ENCODE measurements around the gene SOX1.

SOX1 gene

DNA sequence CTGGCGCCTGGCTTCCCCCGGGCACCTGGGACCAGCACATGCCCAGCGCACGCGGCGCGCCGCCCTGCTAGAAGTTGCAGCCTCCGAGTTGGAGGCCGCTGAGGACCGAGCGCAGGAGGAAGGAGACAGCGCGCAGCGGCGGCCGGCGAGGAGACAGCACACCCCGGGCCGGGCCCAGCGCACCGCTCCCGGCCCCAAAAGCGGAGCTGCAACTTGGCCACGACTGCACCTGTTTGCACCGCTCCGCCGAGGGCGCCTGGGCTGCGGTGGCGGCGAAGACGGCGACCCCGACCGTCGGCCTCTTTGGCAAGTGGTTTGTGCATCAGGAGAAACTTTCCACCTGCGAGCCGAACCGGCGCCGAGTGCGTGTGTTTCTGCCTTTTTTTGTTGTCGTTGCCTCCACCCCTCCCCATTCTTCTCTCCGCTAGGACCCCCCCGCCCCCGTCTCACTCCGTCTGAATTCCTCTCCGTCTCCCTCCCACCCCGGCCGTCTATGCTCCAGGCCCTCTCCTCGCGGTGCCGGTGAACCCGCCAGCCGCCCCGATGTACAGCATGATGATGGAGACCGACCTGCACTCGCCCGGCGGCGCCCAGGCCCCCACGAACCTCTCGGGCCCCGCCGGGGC, at the start of gene SOX1:
SOX1 (plus strand) TSS at position 34 of the 626 bp plus-strand sequence; CDS start at position 544, 510 bp downstream.
- DNase-seq, result no peak

DNA sequence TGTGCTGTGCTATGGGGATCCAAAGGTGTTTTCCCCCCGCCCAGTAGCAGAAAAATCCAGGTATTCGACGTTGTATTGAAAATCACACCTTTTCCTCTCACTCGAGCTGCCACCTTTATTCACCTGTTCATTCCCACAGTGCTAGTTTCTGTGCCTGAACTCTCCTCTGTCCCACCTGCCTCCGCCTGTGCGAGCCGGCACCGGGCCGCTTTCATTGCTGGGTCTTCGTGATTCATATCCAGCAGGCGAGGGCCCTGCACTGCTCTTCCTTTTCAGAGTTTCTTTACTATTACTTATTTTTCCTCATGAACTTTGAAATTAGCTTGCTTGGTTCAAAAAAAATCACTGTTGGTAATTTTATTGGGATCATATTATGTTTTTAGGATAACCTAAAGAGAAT, 42.4 kb upstream of the SOX1 start:
- no peak for DNase-seq

DNA sequence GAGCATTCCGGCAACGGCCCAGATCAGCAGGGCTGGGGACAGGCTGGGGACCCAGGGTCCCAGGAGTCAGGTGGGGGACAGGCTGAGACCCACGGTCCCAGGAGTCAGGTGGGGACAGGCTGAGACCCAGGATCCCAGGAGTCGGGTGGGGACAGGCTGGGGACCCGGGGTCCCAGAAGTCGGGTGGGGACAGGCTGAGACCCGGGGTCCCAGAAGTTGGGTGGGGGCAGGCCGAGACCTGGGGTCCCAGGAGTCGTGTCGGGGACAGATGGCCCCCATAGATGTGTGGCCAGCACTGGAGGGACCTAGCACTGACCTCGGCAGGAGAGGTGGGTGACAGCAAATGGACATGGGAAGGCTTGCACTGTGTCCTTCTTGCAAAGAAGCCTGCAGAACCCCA, 39.7 kb upstream of the SOX1 start:
- no peak for DNase-seq

DNA sequence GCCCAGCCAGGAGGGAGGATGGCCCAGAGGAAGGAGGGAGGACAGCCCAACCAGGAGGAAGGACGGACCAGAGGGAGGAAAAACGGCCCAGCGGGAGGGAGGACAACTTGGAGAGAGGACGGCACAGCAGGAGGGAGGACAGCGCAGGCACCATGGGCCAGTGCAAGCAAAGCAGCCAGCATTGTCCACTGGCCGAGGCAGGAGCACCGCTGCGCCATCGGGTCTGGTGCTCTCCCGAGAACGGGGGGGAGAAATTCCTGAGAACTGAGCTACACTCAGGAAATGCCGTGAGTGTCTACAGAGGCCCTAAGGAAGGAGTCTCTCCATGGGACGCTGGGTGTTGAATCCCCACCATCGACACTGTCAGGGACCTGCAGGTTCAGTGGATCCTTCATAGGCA, 38.5 kb upstream of the SOX1 start:
- no peak for DNase-seq

DNA sequence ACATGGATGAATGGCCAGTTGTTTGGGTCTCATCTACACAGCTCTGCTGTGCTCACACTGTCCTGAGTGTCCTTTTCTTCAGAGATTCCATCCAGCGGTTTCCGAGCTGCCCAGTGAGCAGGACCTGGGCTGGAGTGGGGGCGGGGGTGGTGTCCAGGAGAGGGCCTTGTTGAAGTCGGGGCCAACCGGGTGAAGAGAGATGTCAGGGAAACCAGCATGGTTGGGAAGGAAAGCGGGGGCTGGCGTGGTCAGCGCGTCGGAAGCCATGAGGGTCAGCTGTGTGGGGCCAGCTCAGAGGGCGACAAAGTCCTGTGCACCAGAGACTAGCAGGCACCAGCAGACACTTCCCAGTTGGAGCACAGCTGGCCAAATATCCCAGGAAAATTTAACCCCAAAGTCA, 37.8 kb upstream of the SOX1 start:
- DNase-seq, result no peak

- DNase-seq, result no peak
These were observed 34.6 kb upstream of the SOX1 start for GRCh38 chr13:112032186-112032993.

GRCh38 chr13:112034231-112034630, 32.7 kb upstream of the SOX1 start:
- DNase-seq, result no peak

DNA sequence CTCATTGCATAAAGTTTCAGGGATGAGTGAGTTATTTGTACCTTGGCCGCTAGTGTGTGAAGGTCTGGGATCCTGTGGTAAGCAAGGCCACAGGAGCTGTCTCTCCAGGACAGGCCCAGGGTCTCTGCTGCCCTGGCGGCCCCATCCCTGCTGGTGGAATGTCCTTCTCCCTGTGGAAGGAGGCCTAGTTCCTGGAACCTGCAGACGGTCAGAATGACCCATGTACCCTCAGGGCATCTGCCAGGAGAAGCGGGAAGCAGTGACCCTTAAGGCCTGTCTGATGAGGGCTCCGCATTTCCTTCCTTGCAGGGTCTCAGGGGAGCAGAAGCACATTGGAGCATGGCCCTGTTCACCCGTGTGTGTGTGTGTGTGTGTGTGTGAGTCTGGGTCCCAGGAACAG, 32.1 kb upstream of the SOX1 start:
- no peak for DNase-seq

DNA sequence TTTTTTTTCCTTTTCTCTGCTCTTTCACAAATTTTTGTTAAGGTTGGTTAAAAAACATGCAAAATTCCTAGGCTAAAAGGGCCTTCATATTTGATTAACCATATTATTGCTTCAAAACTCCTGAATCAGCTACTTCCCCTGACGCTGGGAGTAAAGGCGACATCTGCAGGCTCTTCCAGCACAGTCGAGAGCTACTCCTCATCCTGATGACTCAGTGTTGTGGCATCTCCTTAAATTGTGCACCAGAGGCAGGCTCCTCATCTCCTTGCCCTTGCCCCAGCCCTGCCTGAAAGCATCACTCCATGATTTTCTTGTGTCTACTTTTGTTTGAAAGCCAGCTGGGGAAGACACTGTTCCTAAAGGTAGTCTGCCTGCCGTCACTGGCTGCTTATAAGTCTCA, 24.5 kb upstream of the SOX1 start:
- DNase-seq, result no peak

- no peak for DNase-seq
These were observed 14.7 kb upstream of the SOX1 start for GRCh38 chr13:112052213-112052612.

GRCh38 chr13:112053167-112053743, 13.7 kb upstream of the SOX1 start:
- DNase-seq, result no peak

- no peak for DNase-seq
These were observed 13.0 kb upstream of the SOX1 start for GRCh38 chr13:112053744-112054615.

GRCh38 chr13:112054616-112055015, 12.3 kb upstream of the SOX1 start:
- no peak for DNase-seq

- DNase-seq, result no peak
These were observed 11.7 kb upstream of the SOX1 start for GRCh38 chr13:112055036-112055914.

DNA sequence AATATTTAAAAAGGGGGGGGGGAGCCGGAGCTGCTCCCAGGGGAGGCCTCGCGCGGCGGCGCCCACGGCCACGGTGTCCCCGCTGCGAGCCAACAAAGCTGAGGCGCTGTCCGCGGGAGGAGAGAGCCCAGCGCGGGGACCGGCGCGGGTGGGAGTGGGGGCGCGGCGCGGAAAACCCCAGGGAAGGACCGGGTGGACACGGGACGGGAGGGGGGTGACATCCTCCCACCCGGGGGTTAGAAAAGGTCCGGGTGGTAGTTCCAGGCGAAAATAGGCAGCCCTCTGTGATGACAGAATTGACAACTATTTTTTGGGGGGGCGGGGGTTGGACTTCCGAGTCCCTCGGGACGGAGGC, 11.1 kb upstream of the SOX1 start:
- DNase-seq, result no peak

DNA sequence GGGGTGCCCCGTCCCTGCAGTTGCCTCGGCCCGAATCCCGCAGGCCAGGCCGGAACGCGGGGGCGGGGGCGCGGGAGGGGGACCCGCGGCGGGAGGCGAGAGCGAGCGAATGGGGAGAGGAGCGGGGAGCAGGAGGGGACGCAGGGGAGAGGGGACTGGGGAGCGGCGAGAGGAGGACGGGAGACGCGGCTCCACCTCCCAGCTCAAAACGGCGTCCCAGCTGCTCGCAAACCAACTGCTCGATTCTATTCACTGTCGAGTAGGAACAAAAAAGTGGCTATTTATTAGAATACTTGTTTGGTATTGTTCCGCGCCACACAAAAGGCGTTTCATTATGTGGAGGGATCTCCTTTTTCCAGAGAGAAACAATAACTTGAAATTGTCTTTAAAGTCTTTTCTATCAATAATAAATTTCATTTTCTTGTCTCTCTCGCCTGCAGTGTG, 10.6 kb upstream of the SOX1 start:
- no peak for DNase-seq

GRCh38 chr13:112056739-112057438, 10.1 kb upstream of the SOX1 start:
- DNase-seq, result no peak

DNA sequence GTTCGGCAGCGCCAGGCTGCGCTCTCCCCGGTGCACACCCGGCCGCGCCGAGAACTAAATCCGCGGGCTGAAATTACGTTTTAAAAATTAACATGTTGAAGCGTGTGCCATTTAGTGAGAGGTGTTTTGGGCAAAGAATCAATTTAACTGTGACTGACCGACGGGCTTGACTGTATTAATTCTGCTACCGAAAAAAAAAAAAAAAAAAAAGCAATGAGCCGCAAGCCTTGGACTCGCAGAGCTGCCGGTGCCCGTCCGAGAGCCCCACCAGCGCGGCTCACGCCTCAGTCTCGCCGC, 9.6 kb upstream of the SOX1 start:
- no peak for DNase-seq

- no peak for DNase-seq
These were observed 9.0 kb upstream of the SOX1 start for GRCh38 chr13:112057736-112058518.

DNA sequence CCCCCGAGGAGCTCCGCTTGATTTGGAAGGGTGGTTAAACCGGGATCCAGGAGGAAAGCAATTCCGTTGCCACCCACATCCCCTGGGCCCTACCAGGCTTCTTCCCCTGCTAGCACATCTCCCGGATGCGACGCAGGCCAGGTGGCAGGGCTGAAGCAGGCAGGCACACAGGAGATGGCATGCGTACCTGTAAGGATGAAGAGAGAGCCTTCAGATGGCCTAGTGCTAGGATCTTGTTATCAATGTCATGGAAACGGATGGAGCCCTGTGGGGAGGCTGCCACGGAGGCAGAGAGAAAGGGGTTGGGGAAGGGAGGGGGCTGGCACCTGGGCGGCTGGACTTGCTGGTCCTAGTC, 8.5 kb upstream of the SOX1 start:
- DNase-seq, result no peak

DNA sequence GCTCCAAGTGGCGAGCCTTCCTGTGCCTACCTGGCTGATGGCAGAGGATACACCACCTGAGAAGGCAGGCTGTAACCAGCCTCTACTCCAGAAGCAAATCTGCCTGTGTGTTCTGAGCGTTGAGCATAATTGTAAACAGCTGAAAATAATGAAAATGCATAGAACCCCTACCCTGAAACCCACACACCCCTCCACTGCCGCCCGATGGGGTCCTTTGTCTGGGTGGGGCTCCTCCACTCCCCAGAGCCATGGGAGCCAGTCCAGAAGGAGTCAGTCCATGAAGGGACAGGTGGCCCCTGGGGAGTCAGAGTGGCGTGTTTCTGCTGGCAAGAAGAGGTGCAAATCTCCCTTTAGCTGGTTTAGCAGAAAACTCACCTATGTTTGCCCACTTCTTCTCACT, 8.0 kb upstream of the SOX1 start:
- DNase-seq, result no peak
